OCI-M2 (cell line): ENCODE data around the gene ZBTB8B.
"Not testable (repeated sequence)": the region's sequence is repeated elsewhere in the genome, so short reads cannot be mapped to it uniquely, and the experiment has no call there.

Experiments used
- DNase-seq: peaks from one replicate; lab custom pipeline; 2025; ENCODE audit not compliant: unreplicated experiment; lab: John Stamatoyannopoulos, UW

ZBTB8B gene

GRCh38 chr1:32468791-32469190 is 3.9 kb downstream of the ZBTB8B start:
- DNase-seq, result no peak

- DNase-seq, result no peak
Measured at GRCh38 chr1:32470431-32470830, 5.6 kb downstream of the ZBTB8B start.

GRCh38 chr1:32470991-32471694 is 6.3 kb downstream of the ZBTB8B start:
- DNase-seq, result no peak

- DNase-seq, result no peak
Measured at GRCh38 chr1:32471695-32472362, 7.0 kb downstream of the ZBTB8B start.

- DNase-seq, result not testable (repeated sequence)
Measured at GRCh38 chr1:32472966-32473365, 8.1 kb downstream of the ZBTB8B start.

GRCh38 chr1:32474954-32475353 is 10.1 kb downstream of the ZBTB8B start:
- DNase-seq, result no peak

- DNase-seq, result no peak
Measured at GRCh38 chr1:32480003-32480402, 15.1 kb downstream of the ZBTB8B start.

- DNase-seq, result no peak
Measured at GRCh38 chr1:32480761-32481160, 15.9 kb downstream of the ZBTB8B start.

- DNase-seq, result not testable (repeated sequence)
Measured at GRCh38 chr1:32481788-32482187, 16.9 kb downstream of the ZBTB8B start.

- DNase-seq, result no peak
Measured at GRCh38 chr1:32485554-32486255, 20.8 kb downstream of the ZBTB8B start.

GRCh38 chr1:32486463-32487113 is 21.7 kb downstream of the ZBTB8B start:
- DNase-seq, result no peak

GRCh38 chr1:32487182-32487581 is 22.3 kb downstream of the ZBTB8B start:
- no peak for DNase-seq

- DNase-seq, result no peak
Measured at GRCh38 chr1:32489774-32490454, 25.0 kb downstream of the ZBTB8B start.

- DNase-seq, result no peak
Measured at GRCh38 chr1:32491386-32491785, 26.5 kb downstream of the ZBTB8B start.

- peak; percentile 46 for DNase-seq
Measured at GRCh38 chr1:32494196-32494595, 29.3 kb downstream of the ZBTB8B start.

- no peak for DNase-seq
Measured at GRCh38 chr1:32494711-32495337, 30.0 kb downstream of the ZBTB8B start.

GRCh38 chr1:32496127-32496526 is 31.3 kb downstream of the ZBTB8B start:
- DNase-seq, result no peak

- DNase-seq, result no peak
Measured at GRCh38 chr1:32498751-32499150, 33.9 kb downstream of the ZBTB8B start.

- DNase-seq, result peak; percentile 17
Measured at GRCh38 chr1:32500387-32501209, 35.7 kb downstream of the ZBTB8B start.

GRCh38 chr1:32501865-32502264 is 37.0 kb downstream of the ZBTB8B start:
- DNase-seq, result no peak
